ENCODE results near the gene CLCN7. TPM values are rescaled to one million over a fixed set of nuclear protein-coding genes. Genes with fewer than 3 reads are reported as not detected.

CLCN7 gene
- total RNA-seq, 1 experiment from 2014 or later = 60.0 TPM

DNA sequence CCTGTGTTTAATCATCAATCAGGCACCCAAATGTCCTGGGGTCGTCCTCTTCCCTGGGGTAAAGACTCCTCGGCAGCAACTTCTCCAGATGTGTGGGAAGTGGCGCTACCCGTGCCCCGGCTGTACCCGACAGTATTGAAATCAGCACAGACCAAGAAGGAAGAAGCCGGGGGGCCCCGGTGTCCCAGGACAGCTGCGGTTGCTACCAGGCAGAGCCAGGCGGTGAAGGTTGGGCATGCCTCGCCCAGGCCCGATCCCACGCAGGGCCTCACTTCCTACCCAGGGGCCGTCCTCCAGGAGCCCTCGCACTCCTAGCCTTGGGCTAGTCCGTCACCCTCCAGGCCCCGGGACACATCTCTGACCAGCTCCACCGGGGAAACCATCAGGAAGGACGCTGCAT, 21.5 kb downstream of the CLCN7 start:
- BruUV-seq (replicated peaks) = no TSS peak
- peaks cover 31% of the 10 kb centered on the region for H3K36me3 Mint-ChIP-seq (ENCODE audit: insufficient read depth, unreplicated experiment)
- intact Hi-C loops (cut with micrococcal nuclease) = no loop called here
- no peaks in the 10 kb centered on the region for H3K9me3 Mint-ChIP-seq (ENCODE audit: unreplicated experiment)
- POLR2A ChIA-PET = no interaction called here
- no peaks in the 10 kb centered on the region for H3K4me1 Mint-ChIP-seq (ENCODE audit: insufficient read depth, unreplicated experiment)
- H3K4me3 Mint-ChIP-seq (ENCODE audit: unreplicated experiment) = no peak overlapping the region
- no peak for DNase-seq (ENCODE audit: unreplicated experiment)
- no peak overlapping the region for H3K27ac Mint-ChIP-seq (ENCODE audit: low read depth, unreplicated experiment)
- CTCF ChIA-PET = interaction anchor here (0.6 kb wide), 1 partner anchor 154 kb away, joined by 3 read pairs; no protein-coding TSS in a partner anchor
- TF ChIP-seq CTCF (IDR thresholded peaks at IDR 0.05; ENCODE audit: unreplicated experiment) = no peak
- no peaks in the 10 kb centered on the region for H3K27me3 Mint-ChIP-seq (ENCODE audit: insufficient read depth, unreplicated experiment)

DNA sequence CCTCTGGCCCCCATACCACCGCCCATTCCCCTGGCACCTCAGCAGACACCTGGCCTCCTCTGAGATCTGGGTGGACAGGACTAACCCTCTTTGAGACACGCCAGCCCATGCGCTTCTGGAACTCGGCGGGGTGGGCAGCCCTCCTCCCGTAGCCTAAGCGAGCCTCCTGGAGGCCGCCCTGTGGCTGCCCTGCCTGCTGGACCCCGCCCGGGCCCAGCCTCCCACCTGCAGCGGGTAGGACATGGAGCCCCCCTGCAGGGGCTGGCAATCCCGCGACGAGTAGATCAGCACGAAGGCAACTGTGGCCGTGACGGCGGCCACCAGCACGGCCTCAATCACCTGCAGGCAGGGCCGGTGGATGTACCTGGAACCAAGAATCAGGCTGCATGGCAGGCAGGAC, 22.3 kb downstream of the CLCN7 start:
- no TSS peak for BruUV-seq (replicated peaks)
- Mint-ChIP-seq H3K27ac (ENCODE audit: low read depth, unreplicated experiment) (no peak overlapping the region), H3K9me3 (ENCODE audit: unreplicated experiment) (no peaks in the 10 kb centered on the region), H3K4me1 (ENCODE audit: insufficient read depth, unreplicated experiment) (no peaks in the 10 kb centered on the region), H3K27me3 (ENCODE audit: insufficient read depth, unreplicated experiment) (no peaks in the 10 kb centered on the region), H3K36me3 (ENCODE audit: insufficient read depth, unreplicated experiment) (peaks cover 31% of the 10 kb centered on the region), H3K4me3 (ENCODE audit: unreplicated experiment) (no peak overlapping the region)
- no peak for DNase-seq (ENCODE audit: unreplicated experiment)
- intact Hi-C loops (cut with micrococcal nuclease) = no loop called here
- TF ChIP-seq CTCF (IDR thresholded peaks at IDR 0.05; ENCODE audit: unreplicated experiment) = no peak
- ChIA-PET CTCF (no interaction called here), POLR2A (no interaction called here)

- DNase-seq (ENCODE audit: unreplicated experiment) = no peak
- ChIA-PET POLR2A (no interaction called here), CTCF (no interaction called here)
- H3K4me1 Mint-ChIP-seq (ENCODE audit: insufficient read depth, unreplicated experiment) = no peaks in the 10 kb centered on the region
- no peaks in the 10 kb centered on the region for H3K9me3 Mint-ChIP-seq (ENCODE audit: unreplicated experiment)
- peaks cover 29% of the 10 kb centered on the region for H3K36me3 Mint-ChIP-seq (ENCODE audit: insufficient read depth, unreplicated experiment)
- TF ChIP-seq CTCF (IDR thresholded peaks at IDR 0.05; ENCODE audit: unreplicated experiment) = no peak
- BruUV-seq (replicated peaks) = no TSS peak
- no peak overlapping the region for H3K27ac Mint-ChIP-seq (ENCODE audit: low read depth, unreplicated experiment)
- no peaks in the 10 kb centered on the region for H3K27me3 Mint-ChIP-seq (ENCODE audit: insufficient read depth, unreplicated experiment)
- H3K4me3 Mint-ChIP-seq (ENCODE audit: unreplicated experiment) = no peak overlapping the region
- intact Hi-C loops (cut with micrococcal nuclease) = no loop called here
These were observed 23.0 kb downstream of the CLCN7 start for GRCh38 chr16:1451702-1452392.

DNA sequence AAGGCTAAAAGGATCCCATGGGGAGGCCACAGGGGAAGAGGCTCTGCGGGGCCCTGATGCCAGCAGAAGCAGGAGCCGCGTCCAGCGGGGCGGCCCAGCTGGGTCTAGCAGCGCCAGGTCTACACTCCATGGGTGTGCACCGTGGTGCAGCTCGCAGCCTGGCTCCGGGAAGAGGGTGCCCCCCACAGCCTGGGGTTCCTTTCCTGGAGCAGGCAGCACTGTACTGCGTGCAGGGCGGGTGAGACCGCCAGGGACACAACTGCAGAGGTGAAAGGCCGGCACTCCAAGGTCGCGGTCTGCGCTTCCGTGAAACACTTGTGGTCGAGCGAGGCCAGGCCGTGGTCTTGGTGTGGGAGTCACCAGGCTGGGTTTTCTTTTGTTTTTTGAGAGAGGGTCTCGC, 24.0 kb downstream of the CLCN7 start:
- no peaks in the 10 kb centered on the region for H3K4me1 Mint-ChIP-seq (ENCODE audit: insufficient read depth, unreplicated experiment)

More for the DNA sequence above, 24.0 kb downstream of the CLCN7 start:
- TF ChIP-seq CTCF (IDR thresholded peaks at IDR 0.05; ENCODE audit: unreplicated experiment) = no peak
- peaks cover 23% of the 10 kb centered on the region for H3K36me3 Mint-ChIP-seq (ENCODE audit: insufficient read depth, unreplicated experiment)
- no TSS peak for BruUV-seq (replicated peaks)
- H3K27me3 Mint-ChIP-seq (ENCODE audit: insufficient read depth, unreplicated experiment) = no peaks in the 10 kb centered on the region
- no peak overlapping the region for H3K27ac Mint-ChIP-seq (ENCODE audit: low read depth, unreplicated experiment)
- intact Hi-C loops (cut with micrococcal nuclease) = no loop called here
- H3K9me3 Mint-ChIP-seq (ENCODE audit: unreplicated experiment) = no peaks in the 10 kb centered on the region
- ChIA-PET CTCF (no interaction called here), POLR2A (no interaction called here)
- no peak for DNase-seq (ENCODE audit: unreplicated experiment)
- H3K4me3 Mint-ChIP-seq (ENCODE audit: unreplicated experiment) = no peak overlapping the region
